HepG2 (cell line): ENCODE measurements around the gene HIF1AN. TPM values are rescaled to one million over a fixed set of nuclear protein-coding genes. Genes with fewer than 3 reads are reported as not detected.

Experiments
- ATAC-seq: fragments of 200-7000 bp; cut with Tn5 transposase; 3 replicates; pipeline ENCODE4 v1.9.1; 2020; ENCODE audit warnings: mild to moderate bottlenecking, moderate library complexity
- BruUV-seq: library from RNA; stranded (reverse); fragments of 400-500 nt; replicated peaks from 2 replicates; lab custom pipeline; 2021; lab: Mats Ljungman, UMichigan
- CTCF ChIA-PET: fragments of 300-600 bp; formaldehyde crosslinking; extraction: SDS; loops from one replicate; lab custom pipeline; 2021; ENCODE audit warnings: low total read pairs, inconsistent platforms, low intra/inter-chr PET ratio; lab: Yijun Ruan, JAX
- POLR2A ChIA-PET: fragments of 350-600 bp; sonication (Branson Sonifier 250); formaldehyde crosslinking; loops from one replicate; lab custom pipeline; 2020; ENCODE audit warnings: antibody characterized with exemption, inconsistent platforms; lab: Yijun Ruan, JAX
- DNase-seq: peaks from one replicate; pipeline ENCODE4 v3.0.0-alpha.2; 2015; ENCODE audit warnings: low spot score
- FAIRE-seq: peaks from 3 replicates; lab custom pipeline; 2011; peaks lifted over from hg19 to GRCh38; lab: Jason Lieb, UNC
- H2AFZ ChIP-seq: one replicate; pipeline ENCODE4 v1.6.1; 2011; ENCODE audit warnings: low read length, inconsistent platforms
- H3K27ac ChIP-seq: fragments of 300-600 bp; 3 replicates; pipeline ENCODE4 v1.8.0; 2011; ENCODE audit warnings: mixed run types, mild to moderate bottlenecking, mixed read lengths, low read length, inconsistent platforms; ENCODE audit not compliant: insufficient read depth; ENCODE audit errors: extremely low read length
- H3K27me3 ChIP-seq, 2 experiments: fragments of 200-600 bp in 1 of 2; 2 replicates in 1 of 2; 3 replicates in 1 of 2; pipeline versions ENCODE4 v1.6.0 to v1.8.0; 2011; ENCODE audit warnings: low read length in 2 of 2, mild to moderate bottlenecking in 2 of 2, moderate library complexity in 2 of 2, inconsistent platforms in 1 of 2; ENCODE audit not compliant: insufficient read depth in 2 of 2, control insufficient read depth in 1 of 2
- H3K36me3 ChIP-seq, 2 experiments: fragments of 200-600 bp in 1 of 2; replicated peaks in 1 of 2; 2 replicates in 1 of 2; 3 replicates in 1 of 2; pipeline versions ENCODE4 v1.5.1 to v1.8.0; 2011; ENCODE audit warnings: low read length in 2 of 2, inconsistent platforms in 1 of 2; ENCODE audit not compliant: insufficient read depth in 2 of 2, control insufficient read depth in 1 of 2
- H3K4me1 ChIP-seq: 2 replicates; pipeline ENCODE4 v1.5.1; 2012; ENCODE audit warnings: low read length, inconsistent platforms; ENCODE audit not compliant: insufficient read depth
- H3K4me2 ChIP-seq: 2 replicates; pipeline ENCODE4 v1.6.0; 2011; ENCODE audit warnings: low read depth, low read length, inconsistent platforms
- H3K4me3 ChIP-seq, 3 experiments: fragments of 200-600 bp in 1 of 3; sonication (generic), shearing (Covaris generic) in 1 of 3; replicated peaks in 1 of 3; 2 replicates each; pipeline ENCODE4 v1.5.1; 2011 to 2016; ENCODE audit warnings: low read length in 3 of 3, inconsistent platforms in 2 of 3, low read depth in 2 of 3, mild to moderate bottlenecking in 2 of 3, control low read depth in 1 of 3, mixed read lengths in 1 of 3; ENCODE audit not compliant: insufficient read depth in 1 of 3
- H3K79me2 ChIP-seq: one replicate; pipeline ENCODE4 v1.6.1; 2011; ENCODE audit warnings: low read length, inconsistent platforms; ENCODE audit not compliant: insufficient read depth
- H3K9ac ChIP-seq: 2 replicates; pipeline ENCODE4 v1.6.0; 2011; ENCODE audit warnings: mild to moderate bottlenecking, low read depth, low read length, inconsistent platforms; ENCODE audit not compliant: insufficient read depth
- H3K9me3 ChIP-seq: 2 replicates; pipeline ENCODE4 v1.5.1; 2012; ENCODE audit warnings: mild to moderate bottlenecking, low read length
- H4K20me1 ChIP-seq: 2 replicates; pipeline ENCODE4 v1.6.0; 2011; ENCODE audit warnings: inconsistent platforms, mild to moderate bottlenecking, low read length, moderate library complexity; ENCODE audit not compliant: insufficient read depth
- AKNA ChIP-seq: sonication (generic); formaldehyde crosslinking; IDR thresholded peaks from 2 replicates; pipeline ENCODE4 v1.4.0; 2020; ENCODE audit warnings: missing genetic modification reagents, borderline replicate concordance
- CBX2 ChIP-seq, 2 experiments: fragments of 200-600 bp in 1 of 2; sonication (generic); formaldehyde crosslinking in 1 of 2; IDR thresholded peaks; 2 replicates each; pipeline versions ENCODE4 v1.7.0 to v1.8.1; 2018 to 2022; ENCODE audit warnings: low read depth in 2 of 2, low read length in 1 of 2, mild to moderate bottlenecking in 1 of 2, missing genetic modification reagents in 1 of 2
- CEBPZ ChIP-seq: IDR thresholded peaks from 2 replicates; pipeline ENCODE4 v1.6.1; 2012; ENCODE audit warnings: low read length, improper control_type of control experiment
- KLF15 ChIP-seq: sonication (generic); formaldehyde crosslinking; IDR thresholded peaks from 2 replicates; pipeline ENCODE4 v1.8.1; 2023; ENCODE audit warnings: borderline replicate concordance, mild to moderate bottlenecking, inconsistent platforms, missing genetic modification reagents, mixed read lengths
- SIN3A ChIP-seq: IDR thresholded peaks from 2 replicates; pipeline ENCODE4 v1.6.1; 2011; ENCODE audit warnings: low read depth, mild to moderate bottlenecking, control low read depth, low read length, borderline replicate concordance
- U2AF1 ChIP-seq: fragments of 200-400 bp; formaldehyde crosslinking; optimal IDR thresholded peaks from 2 replicates; pipeline ENCODE3; 2017; ENCODE audit warnings: mild to moderate bottlenecking, low read depth, low read length
- YY1 ChIP-seq: IDR thresholded peaks from 2 replicates; pipeline ENCODE4 v1.6.1; 2011; ENCODE audit warnings: low read length, low read depth, moderate library complexity, mild to moderate bottlenecking; ENCODE audit not compliant: insufficient read depth, insufficient replicate concordance
- ZMYM2 ChIP-seq: sonication (generic); formaldehyde crosslinking; IDR thresholded peaks from 2 replicates; pipeline ENCODE4 v1.8.0; 2022; ENCODE audit warnings: mild to moderate bottlenecking, missing genetic modification reagents
- ZNF282 ChIP-seq: fragments of 450-650 bp; IDR thresholded peaks from 2 replicates; pipeline ENCODE4 v1.6.1; 2018; ENCODE audit not compliant: partially characterized antibody
- WGBS: methylation state at CpG from one replicate; pipeline ENCODE4 v1.1.6; 2017; ENCODE audit warnings: low lambda C conversion rate; 5-methylcytosine and 5-hydroxymethylcytosine counted together
- in situ Hi-C: cut with HindIII; loops from 2 replicates; pipeline ENCODE4 v1.10.0; 2017; ENCODE audit warnings: low pct_unique_long_range_greater_than_20kb; ENCODE audit not compliant: extremely low pct_ligation_motif_present
- intact Hi-C: fragments of 100-400 bp; cut with micrococcal nuclease; formaldehyde crosslinking; loops from one replicate; pipeline ENCODE4 v1.10.0; 2022; ENCODE audit not compliant: unreplicated experiment
- polyA plus RNA-seq, 8 experiments: library from polyadenylated mRNA; depleted of rRNA in 3 of 8; stranded (reverse) in 7 of 8; unstranded in 1 of 8; fragments of >200 nt; fragmentation: Illumina TruSeq in 4 of 8; extraction: Trizol in 4 of 8; gene quantifications; 2 replicates each; pipeline versions ENCODE4 v1.2.1 to v1.2.3, GENCODE V29; 2011 to 2016; ENCODE audit warnings: low read depth in 4 of 8, missing spikeins in 1 of 8, mixed read lengths in 1 of 8; ENCODE audit not compliant: insufficient read depth in 1 of 8
- total RNA-seq, 5 experiments: library from RNA; depleted of rRNA; stranded (reverse); fragments of >200 nt; fragmentation: Illumina TruSeq; extraction: Trizol; gene quantifications; 2 replicates each; pipeline ENCODE4 v1.2.3, GENCODE V29; 2016; ENCODE audit warnings: low read depth in 1 of 5

The HIF1AN gene
- total and polyA plus RNA-seq, 2 of the 13 experiments (the other 11 are each of a cell fraction or from before 2014, with no cell fraction given): 8.6 to 10.7 TPM

GRCh38 chr10:100528921-100529474 is 6.7 kb upstream of the HIF1AN start (continued):
- no peak for TF ChIP-seq ZMYM2 (CRISPR knock-in tag)
- TF ChIP-seq U2AF1: peak; percentile 42

GRCh38 chr10:100529475-100530298 is 6.1 kb upstream of the HIF1AN start, which contains the start of gene NDUFB8:
Gene NDUFB8 (minus strand): TSS chr10:100529871. CDS start chr10:100529851, 20 bp downstream.
- ATAC-seq: peak; percentile 86
- BruUV-seq: no TSS peak
- no peaks in the 10 kb centered on the region for H3K9me3 ChIP-seq
- TF ChIP-seq CBX2 (IDR thresholded peaks at IDR 0.05; ENCODE audit: low read depth, low read length) (no peak), CBX2 (CRISPR knock-in tag; IDR thresholded peaks at IDR 0.05; ENCODE audit: low read depth) (no peak), SIN3A (no peak), KLF15 (CRISPR knock-in tag) (no peak), CEBPZ (no peak), YY1 (peak; percentile 94), AKNA (CRISPR knock-in tag) (no peak), ZNF282 (no peak)

More at GRCh38 chr10:100529475-100530298, 6.1 kb upstream of the HIF1AN start, which contains the start of gene NDUFB8:
- no peak for FAIRE-seq
- in situ Hi-C loops (no loop called here), intact Hi-C loops (no loop called here)
- peaks cover 18% of the 10 kb centered on the region for H3K79me2 ChIP-seq
- H3K4me2 ChIP-seq: peak within 1 kb of the TSS; percentile 99
- H3K4me3 ChIP-seq: peak within 1 kb of the TSS; percentile 73 to 87 (median 86)
- ChIA-PET CTCF (no interaction called here), POLR2A (interaction anchor here (1.6 kb wide), 1 partner anchor 11 kb away, joined by 4 read pairs; no protein-coding TSS in a partner anchor)
- peak within 1 kb of the TSS; percentile 99 for H2AFZ ChIP-seq
- peaks cover 0 to 14% of the 10 kb centered on the region in 2 experiments; a peak in 4 of 5 replicates for H3K36me3 ChIP-seq
- peak; percentile 70 for DNase-seq
- H4K20me1 ChIP-seq: no peaks in the 10 kb centered on the region
- no peaks in the 10 kb centered on the region; a peak in 1 of 5 replicates for H3K27me3 ChIP-seq
- H3K9ac ChIP-seq: peak within 1 kb of the TSS; percentile 79
- H3K27ac ChIP-seq: peak within 1 kb of the TSS; percentile 34
- H3K4me1 ChIP-seq: peaks cover 30% of the 10 kb centered on the region
- under 1% methylated on average over 34 of the region's 43 CpGs for WGBS
